HG02642 (cell line): ENCODE measurements around the gene CC2D2B.
"Not testable (repeated sequence)": the region's sequence is repeated elsewhere in the genome, so short reads cannot be mapped to it uniquely, and the experiment has no call there.

Experiments
- ATAC-seq: cut with Tn5 transposase; IDR thresholded peaks from one replicate; pipeline ENCODE4 v1.9.1; 2021; ENCODE audit warnings: mild to moderate bottlenecking; ENCODE audit not compliant: unreplicated experiment, poor library complexity

The CC2D2B gene, protein sequence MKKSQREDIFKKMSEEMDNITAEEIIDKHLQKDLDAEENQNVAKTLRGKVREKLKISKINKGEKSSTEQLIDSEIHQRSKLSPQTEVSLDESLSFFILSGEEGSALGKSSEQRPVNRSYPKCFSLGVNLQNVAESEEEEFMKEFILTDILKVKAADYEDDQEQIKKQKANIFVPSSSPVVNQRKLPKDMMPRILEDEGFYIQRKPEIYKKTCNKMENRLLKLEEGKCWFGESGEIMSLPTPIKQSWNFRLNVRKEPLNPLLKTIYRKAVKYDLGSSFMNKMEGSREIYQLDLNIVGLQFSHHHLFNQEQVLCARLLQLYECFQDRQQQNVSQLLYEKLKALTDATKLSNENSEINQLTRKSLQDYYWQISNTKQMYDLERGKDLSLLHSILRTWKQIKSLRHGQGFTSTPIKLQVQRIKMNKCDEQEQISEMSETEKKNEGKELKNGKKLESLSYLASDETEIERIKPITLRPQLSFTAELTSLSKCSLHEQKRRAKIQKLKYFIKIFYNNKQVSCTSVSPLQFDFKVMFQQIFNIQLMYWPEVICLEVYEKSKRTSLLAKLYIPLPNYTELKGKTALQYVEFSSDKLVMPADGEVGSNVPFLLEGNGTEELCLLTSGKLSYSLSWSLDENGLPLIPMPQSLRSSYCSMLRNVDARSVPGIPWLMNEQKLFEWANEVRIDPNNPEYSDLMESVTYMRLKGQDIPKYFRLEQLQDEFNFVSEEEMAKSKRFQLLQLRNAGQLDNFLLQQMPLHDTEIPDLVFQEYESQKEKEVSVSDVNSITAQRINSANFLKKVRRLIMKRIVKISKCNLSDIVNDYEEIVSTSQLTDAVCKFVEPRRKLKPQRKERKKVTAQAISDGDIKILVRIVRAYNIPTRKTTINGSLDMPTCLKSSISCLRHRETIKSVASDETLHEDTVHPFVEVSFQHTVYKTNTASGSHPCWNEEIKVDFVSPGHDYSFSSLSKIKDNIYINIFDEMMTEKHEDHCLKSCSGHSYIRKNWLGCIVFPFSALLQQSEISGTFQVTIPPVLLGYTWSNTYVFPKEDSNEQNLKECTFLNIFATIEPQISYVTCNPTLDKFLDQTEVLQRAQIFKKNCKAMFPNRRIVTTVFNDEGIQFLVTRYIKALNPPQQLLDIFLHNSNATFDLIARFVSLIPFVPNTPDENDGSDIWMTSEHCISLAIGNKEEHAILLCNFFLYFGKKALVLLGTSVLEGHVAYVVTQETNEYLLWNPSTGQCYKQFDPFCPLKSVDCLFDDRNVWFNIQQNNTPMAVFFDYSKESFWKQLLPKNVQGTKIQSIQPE (N-terminal part only)

DNA sequence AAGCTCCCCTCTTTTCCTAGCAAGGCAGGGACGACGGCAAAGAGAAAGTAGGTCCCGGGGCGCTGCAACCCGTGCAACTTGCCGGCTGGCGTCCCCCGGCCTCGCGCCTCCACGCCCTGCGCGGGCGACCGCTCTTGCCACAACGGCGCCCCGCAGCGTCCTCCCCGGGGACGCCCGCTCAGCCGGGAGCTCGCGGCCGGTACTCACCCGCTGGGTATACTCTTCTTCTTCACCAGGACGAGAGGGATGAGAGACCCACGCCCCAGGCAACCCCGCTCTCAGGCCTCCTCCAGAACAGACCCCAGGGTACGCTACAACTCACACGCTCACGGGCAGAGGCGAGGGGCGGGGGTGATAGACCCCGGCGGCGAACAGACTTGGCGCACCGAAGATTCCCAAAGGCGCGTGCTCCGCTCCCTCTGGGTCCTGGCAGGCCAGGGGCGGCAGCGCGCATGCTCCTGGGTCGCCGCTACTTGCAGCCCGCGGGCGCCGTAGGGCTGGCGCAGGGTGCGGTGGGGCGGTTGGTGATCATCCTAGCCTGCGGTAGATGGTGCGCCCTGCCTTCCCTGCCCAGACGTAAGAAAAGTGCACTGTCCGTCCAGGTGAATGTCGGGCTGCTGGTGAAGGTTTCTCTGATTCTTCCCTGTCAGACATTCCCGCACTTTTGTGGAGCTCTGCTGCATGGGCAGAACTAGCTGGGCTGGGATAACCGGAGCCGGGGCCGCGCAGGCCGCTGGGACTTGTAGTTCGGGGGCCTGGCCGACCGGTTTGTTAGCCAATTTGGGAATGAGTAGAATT lies at the start of gene CC2D2B:
Gene CC2D2B, plus strand, starts transcription at position 520 of the 798 bp plus-strand sequence. CDS start 3,349 bp downstream, outside the sequence.
- ATAC-seq: peak; percentile 92

DNA sequence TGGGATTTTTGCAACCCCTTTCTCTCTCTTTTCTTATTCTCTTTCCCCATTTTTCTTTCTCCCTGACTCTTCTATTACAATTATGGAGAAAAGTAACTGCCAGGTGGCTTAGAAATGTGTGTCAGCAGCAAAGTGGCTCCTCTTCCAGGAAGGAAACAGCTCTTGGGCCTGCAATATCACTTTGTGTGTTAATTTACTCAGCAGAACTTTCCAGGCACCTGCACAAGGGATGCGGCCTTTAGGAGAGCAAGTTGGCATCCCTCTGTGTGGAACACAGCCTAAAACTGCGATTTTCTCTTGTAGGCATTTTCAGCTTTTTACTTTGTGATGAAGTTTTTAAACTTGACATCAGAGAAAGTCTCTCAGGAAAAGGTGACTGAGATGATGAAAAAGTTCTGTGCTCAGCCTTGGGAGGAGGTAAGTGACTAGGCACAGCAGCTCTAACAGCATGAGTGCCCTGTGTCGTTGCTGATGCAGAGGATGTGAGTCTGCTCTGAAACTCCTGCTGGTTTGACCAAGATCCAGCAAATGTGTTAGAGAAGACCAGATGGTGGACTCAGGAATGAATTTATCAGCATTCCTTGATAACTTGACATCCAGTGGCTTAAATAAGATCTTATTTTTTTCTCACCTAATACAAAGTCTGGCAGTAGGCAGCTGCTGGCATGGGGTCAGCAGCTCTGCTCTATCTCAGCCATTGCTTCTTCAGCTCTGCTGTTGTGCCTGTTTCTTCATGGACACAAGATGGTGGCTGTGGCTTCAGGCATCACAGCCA lies 47.4 kb upstream of the CC2D2B start:
- ATAC-seq: no peak

DNA sequence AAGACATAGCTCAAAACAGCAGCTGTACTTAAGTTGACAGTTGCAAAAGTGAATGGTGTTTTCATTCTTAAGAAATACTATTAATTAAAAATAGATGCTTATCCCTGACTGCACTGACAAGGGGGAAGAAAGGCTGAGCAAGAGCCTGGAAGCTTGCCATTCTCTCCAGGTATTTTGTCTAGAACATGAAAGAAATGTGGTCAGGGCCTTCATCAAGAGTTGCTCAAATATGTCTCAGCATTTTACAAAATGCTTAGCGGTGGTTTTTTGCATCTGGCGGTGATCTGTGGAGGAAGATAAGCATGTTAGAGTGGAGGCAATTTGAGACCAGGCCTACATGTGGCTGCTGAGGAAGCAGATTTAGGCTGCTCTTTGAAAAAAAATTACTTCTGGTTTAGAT lies 46.4 kb upstream of the CC2D2B start:
- ATAC-seq: no peak

DNA sequence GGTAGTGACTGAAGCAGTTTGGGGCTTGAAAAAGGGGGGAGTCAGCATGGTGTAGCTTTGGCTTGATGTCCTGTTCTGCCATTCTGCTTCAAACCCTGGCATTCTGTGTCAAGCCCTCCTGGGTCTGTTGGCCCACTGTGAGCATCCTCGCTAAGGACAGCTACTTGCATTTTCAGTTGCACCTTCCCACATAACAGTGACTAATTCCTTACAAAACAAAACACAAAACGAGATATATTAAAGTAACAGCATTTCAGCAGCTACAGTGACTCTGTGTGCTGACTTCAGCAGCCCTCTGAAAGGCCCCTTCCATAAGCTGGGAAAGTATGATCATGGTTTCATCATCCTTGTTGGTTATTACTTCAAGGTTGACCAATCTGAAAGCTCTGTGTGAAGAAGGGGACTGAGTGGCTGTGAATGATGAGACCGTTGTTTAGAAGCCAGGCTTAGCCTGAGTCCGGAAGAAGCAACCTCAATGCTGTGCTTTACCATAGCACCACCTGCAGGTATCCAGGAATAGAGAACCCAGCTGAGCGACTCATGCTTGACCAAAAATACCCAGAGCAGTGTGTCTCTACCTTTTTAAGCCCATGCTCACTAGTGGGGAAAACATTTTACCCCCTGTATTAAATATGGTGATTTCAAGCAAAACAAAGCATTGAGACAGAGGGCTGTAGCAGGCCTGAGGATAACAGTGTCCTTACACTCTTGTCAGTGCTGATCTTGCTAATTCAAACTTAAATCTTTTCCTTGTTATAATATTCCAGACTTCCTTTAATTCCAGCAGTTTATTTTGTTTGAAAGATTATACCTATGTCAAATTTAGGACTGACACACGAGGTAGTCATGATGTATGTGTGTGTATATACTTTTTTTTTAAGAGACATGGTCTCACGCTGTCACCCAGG lies 42.6 kb upstream of the CC2D2B start:
- ATAC-seq: peak; percentile 93

DNA sequence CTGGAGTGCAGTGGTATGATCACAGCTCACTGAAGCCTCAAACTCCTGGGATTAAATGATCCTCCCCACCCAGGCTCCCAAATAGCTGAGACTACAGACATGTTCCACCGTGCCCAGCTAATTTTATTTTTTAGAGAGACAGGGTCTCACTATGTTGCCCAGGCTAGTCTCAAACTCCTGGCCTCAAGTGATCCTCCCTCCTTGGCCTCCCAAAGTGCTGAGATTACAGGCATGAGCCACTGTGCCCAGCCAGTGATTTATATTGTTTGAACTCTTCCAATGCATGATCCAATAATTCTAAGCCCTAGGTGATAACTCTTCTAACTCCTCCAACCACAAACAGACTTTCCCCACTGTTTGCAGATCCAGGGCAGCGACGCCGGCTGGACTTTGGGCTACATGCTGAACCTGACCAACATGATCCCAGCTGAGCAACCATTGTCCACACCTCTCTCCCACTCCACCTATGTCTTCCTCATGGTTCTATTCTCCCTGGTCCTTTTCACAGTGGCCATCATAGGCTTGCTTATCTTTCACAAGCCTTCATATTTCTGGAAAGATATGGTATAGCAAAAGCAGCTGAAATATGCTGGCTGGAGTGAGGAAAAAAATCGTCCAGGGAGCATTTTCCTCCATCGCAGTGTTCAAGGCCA lies 41.8 kb upstream of the CC2D2B start:
- ATAC-seq: no peak

DNA sequence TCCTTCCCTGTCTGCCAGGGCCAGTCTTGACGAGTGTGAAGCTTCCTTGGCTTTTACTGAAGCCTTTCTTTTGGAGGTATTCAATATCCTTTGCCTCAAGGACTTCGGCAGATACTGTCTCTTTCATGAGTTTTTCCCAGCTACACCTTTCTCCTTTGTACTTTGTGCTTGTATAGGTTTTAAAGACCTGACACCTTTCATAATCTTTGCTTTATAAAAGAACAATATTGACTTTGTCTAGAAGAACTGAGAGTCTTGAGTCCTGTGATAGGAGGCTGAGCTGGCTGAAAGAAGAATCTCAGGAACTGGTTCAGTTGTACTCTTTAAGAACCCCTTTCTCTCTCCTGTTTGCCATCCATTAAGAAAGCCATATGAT lies 41.3 kb upstream of the CC2D2B start:
- ATAC-seq: no peak

DNA sequence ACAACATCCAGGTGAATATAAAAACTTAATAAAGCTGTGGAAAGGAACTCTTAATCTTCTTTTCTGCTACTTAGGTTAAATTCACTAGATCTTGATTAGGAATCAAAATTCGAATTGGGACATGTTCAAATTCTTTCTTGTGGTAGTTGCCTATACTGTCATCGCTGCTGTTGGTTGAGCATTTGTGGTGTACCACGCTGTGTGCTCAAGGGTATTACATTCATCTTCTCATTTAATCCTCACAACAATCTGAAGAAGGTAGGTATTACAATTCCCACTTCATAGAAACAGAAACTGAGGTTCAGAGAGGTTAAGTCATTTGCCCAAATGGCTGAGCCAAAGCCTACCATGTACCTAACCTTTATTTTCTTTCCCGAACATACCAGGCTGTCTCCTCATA lies 39.9 kb upstream of the CC2D2B start:
- ATAC-seq: no peak

DNA sequence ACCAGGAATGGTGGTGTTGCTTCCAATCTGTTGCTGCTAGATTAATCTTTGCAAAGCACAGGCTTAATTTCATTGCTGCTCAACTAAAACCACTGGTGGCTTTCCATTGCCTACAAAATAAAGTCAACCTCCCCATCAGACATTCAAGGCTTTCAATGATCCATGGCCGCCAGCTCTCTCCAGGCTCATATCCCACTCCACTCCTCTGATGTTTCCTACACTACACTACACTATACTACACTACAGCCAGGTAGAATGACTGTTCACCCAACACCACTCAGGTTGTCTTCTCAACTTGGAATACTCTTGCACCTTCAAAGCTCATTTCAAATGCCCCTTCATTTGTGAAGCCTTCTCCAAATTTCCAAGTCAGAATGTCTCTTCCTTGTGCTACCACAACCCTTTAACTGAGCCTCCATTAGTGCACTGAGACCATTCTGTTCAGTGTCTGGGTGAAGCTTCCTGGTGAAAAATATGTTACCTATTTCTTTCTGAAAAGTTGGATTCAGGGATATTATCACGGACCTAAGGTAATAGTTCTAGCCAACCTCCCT lies 35.5 kb upstream of the CC2D2B start:
- ATAC-seq: no peak

DNA sequence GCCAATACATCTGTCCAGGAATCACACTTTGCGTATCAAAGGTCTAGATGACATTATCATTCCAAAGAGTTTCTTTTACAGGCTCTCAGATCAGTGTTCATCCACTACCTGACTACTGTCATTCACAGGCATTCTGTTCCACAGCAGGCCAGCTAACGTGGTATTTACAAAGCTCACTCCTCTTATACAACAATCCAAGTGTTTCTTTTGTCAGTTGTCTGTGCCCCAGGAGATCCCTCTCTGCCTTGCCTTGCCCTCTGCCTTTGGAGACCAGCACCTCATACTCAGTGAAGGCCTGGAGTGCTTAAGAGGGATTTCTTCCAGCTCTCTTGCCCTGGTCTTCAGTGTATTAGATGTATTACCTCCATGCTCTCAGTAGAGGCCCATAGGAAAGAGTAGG lies 34.6 kb upstream of the CC2D2B start:
- no peak for ATAC-seq

DNA sequence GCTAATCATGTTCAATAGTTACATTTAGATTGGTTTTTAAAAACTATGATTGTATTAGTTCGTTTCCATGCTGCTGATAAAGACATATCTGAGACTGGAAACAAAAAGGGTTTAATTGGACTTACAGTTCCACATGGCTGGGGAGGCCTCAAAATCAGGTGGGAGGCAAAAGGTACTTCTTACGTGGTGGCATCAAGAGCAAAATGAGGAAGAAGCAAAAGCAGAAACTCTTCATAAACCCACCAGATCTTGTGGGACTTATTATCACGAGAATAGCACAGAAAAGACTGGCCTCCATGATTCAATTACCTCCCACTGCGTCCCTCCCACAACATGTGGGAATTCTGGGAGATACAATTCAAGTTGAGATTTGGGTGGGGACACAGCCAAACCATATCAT lies 34.1 kb upstream of the CC2D2B start:
- no peak for ATAC-seq

DNA sequence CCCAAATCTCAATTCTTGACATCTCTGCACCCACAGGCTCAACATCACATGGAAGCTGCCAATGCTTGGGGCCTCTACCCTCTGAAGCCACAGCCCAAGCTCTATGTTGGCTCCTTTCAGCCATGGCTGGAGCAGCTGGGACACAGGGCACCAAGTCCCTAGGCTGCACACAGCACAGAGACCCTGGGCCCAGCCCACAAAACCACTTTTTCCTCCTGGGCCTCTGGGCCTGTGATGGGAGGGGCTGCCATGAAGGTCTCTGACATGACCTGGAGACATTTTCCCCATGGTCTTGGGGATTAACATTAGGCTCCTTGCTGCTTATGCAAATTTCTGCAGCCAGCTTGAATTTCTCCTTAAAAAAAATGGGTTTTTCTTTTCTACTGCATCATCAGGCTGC lies 33.0 kb upstream of the CC2D2B start:
- ATAC-seq: not testable (repeated sequence)

DNA sequence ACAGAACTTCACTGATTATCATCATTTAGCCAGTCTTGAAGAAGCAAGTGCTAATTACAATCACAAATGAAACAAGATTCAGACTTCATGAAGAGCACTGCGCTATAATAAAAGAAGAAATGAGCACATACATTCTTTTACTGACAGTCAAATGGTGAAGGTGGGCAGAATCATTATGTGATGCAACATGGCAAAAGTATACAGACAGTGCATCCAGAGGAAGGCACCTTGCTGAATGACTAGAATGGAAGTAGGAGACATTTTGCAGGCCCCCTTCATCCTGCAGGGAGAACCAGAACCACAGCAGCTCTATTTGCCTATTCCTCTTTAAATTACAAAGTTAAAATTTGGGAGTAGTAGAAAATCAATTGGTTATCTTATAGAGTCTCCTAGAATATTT lies 31.0 kb upstream of the CC2D2B start:
- ATAC-seq: no peak

DNA sequence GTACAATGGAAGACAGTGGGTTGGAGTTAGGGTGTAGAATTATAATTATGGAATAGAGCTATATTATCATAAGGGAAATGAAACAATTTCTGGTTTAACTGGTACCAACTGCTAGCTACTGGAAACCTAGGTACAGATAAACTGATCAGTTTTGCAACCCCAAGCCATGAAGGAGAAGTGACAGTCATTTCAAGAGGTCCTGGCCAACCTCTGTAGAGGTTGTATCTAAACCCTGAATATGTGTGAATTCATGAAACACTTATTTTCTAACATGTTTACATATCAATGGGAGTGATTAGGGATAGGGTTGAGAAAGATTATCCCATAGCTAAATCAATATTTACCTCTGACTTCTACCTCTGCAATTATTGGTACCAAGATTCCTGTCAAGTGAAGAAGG lies 29.9 kb upstream of the CC2D2B start:
- ATAC-seq: no peak

DNA sequence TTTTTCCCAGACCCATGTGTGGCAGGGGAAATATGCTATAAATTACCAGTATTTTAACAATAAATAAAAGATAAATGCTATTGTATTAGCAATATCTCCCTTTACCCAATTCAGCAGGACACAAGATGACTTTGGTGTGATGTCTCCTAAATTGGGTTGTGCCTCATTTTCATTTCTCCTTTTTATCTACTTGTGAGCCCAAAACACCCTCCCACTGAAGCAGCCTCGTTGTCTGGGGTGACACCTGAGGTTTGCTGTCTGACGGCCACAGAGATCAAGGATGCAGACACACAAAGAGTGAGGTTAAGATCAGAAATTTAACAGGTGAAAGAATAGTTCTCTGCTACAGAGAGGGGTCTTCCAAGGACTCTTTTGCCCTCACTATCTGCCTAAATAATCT lies 27.1 kb upstream of the CC2D2B start:
- ATAC-seq: no peak

DNA sequence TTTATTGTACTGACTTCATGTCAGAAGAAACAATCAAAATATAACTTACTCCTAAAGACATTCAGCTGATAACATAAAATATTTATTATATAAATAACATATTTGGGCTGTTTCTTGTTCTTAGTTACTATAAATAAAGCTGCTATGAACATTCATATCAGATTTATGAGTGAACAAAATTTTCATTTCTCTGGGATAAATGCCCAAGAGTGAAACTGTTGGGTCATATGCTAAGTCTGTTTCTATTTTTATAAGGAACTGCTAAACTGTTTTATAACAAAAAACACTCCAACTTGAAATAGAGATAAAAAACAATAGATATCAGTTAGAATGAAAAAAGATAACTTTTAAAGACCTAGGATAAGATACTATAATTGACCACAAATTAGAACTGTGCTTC lies 26.5 kb upstream of the CC2D2B start:
- no peak for ATAC-seq

DNA sequence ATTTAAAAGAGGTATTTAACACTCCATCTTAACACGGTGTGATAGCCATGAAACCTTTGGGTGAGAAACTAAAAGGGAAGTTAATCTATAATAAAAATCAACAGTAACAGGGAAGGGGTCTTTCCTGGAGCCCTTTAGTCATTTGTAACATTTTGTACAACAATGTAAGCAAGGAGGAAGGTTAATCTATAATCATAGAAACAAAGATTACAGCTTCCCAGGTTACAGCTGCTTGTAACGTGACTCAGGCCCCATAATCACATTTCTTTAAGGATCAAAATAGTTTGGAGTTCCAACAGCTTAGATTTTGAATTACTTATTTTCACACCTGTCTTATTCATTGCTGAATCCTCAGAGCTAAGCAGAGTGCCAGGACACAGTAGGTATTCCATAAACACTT lies 17.9 kb upstream of the CC2D2B start:
- no peak for ATAC-seq

DNA sequence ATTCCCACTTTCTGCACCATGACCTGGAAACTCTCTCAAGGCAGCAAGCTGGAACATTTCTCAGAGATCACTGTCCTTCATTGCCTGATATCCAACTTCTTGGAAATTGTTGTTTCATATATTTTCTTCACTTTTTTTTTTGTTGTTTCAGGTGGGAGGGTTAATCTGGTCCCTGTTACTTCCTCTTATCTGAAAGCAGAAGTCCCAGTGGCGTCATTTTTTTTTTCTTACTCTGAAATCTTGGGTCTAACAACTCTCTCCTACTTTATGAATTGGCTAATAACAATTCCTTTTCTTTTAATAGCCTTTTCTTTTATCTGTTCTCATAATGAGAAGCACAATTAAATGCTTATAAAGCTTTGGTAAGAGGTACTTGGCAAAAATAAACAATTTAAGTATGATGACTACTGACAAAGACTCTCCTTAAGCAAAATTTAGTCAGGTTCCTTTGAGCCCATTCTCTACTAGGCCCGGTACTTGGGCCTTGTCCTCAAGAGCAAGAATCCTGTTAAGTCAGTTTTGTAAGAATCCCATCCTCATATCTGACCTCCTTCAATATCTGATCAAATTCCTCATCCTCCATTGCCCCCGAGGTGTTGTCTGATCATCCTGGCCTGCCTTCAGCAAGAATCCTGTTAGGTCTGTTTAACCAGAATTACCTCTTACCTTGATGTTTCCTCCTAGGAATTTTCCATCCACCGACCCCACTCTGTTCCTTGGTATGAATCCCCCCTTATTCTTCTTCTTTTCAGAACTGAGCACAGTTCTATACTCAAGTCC lies 11.5 kb upstream of the CC2D2B start:
- ATAC-seq: no peak
